Osteoblast (primary cell): Measurements from ENCODE around the gene THAP9. TPM values are rescaled to one million over a fixed set of nuclear protein-coding genes. Genes with fewer than 3 reads are reported as not detected.

Experiments used
- DNase-seq: peaks from one replicate; pipeline ENCODE4 v3.0.0; 2011; ENCODE audit warnings: low spot score, mixed read lengths; ENCODE audit not compliant: insufficient read length; ENCODE audit errors: missing footprints
- H2AFZ ChIP-seq: 2 replicates; pipeline ENCODE4 v1.6.0; 2011; ENCODE audit warnings: mild to moderate bottlenecking, low read length
- H3K27ac ChIP-seq: 2 replicates; pipeline ENCODE4 v1.5.1; 2011; ENCODE audit warnings: mild to moderate bottlenecking, low read depth, low read length, moderate library complexity
- H3K27me3 ChIP-seq: 2 replicates; pipeline ENCODE4 v1.6.0; 2012; ENCODE audit warnings: mild to moderate bottlenecking, control low read depth, inconsistent platforms, low read length, moderate library complexity; ENCODE audit not compliant: insufficient read depth
- H3K36me3 ChIP-seq: 2 replicates; pipeline ENCODE4 v1.5.1; 2011; ENCODE audit warnings: mild to moderate bottlenecking, low read length, control low read depth, moderate library complexity; ENCODE audit not compliant: insufficient read depth
- H3K4me1 ChIP-seq: 2 replicates; pipeline ENCODE4 v1.5.1; 2011; ENCODE audit warnings: mild to moderate bottlenecking, low read length, control low read depth, moderate library complexity; ENCODE audit not compliant: insufficient read depth
- H3K4me2 ChIP-seq: 2 replicates; pipeline ENCODE4 v1.6.0; 2011; ENCODE audit warnings: mild to moderate bottlenecking, low read length; ENCODE audit not compliant: insufficient read depth
- H3K4me3 ChIP-seq: fragments of 200-600 bp; sonication (generic); 3 replicates; pipeline ENCODE4 v1.5.1; 2012; ENCODE audit warnings: mild to moderate bottlenecking, low read length, inconsistent platforms; ENCODE audit not compliant: insufficient read depth
- H3K79me2 ChIP-seq: 2 replicates; pipeline ENCODE4 v1.6.0; 2012; ENCODE audit warnings: mild to moderate bottlenecking, low read length, control low read depth, inconsistent platforms; ENCODE audit not compliant: insufficient read depth
- H3K9me3 ChIP-seq: 2 replicates; pipeline ENCODE4 v1.5.1; 2011; ENCODE audit warnings: low read depth, low read length, control low read depth
- H4K20me1 ChIP-seq: 2 replicates; pipeline ENCODE4 v1.6.0; 2012; ENCODE audit warnings: mild to moderate bottlenecking, low read length, control low read depth; ENCODE audit not compliant: insufficient read depth
- CTCF ChIP-seq: IDR thresholded peaks from 2 replicates; pipeline ENCODE4 v1.5.1; 2011; ENCODE audit warnings: mild to moderate bottlenecking, low read depth, low read length, moderate library complexity; ENCODE audit errors: extremely low read depth
- total RNA-seq: library from RNA; depleted of rRNA; stranded (reverse); fragments of >200 nt; gene quantifications from 2 replicates; pipeline ENCODE4 v1.2.3, GENCODE V29; 2012

The THAP9 gene
- total RNA-seq, 1 donor, result 3.3 TPM

GRCh38 chr4:82885410-82885809, 15.1 kb upstream of the THAP9 start:
- Histone ChIP-seq H3K9me3 (no peaks in the 10 kb centered on the region), H2AFZ (no peak overlapping the region), H4K20me1 (peaks cover 74% of the 10 kb centered on the region), H3K36me3 (peaks cover 22% of the 10 kb centered on the region), H3K4me2 (peak overlapping the region; percentile 89), H3K27me3 (no peaks in the 10 kb centered on the region), H3K4me1 (peaks cover 23% of the 10 kb centered on the region), H3K4me3 (no peak overlapping the region), H3K27ac (no peak overlapping the region), H3K79me2 (peaks cover 99% of the 10 kb centered on the region)
- TF ChIP-seq CTCF, result no peak
- no peak for DNase-seq

- H3K9me3 ChIP-seq, result no peaks in the 10 kb centered on the region
- H3K4me3 ChIP-seq, result peak overlapping the region; percentile 48
- peak overlapping the region; percentile 52 for H3K27ac ChIP-seq
- peaks cover 22% of the 10 kb centered on the region for H3K4me1 ChIP-seq
- H3K27me3 ChIP-seq, result no peaks in the 10 kb centered on the region
- H2AFZ ChIP-seq, result no peak overlapping the region
- peaks cover 16% of the 10 kb centered on the region for H3K36me3 ChIP-seq
- TF ChIP-seq CTCF, result no peak
- peak overlapping the region; percentile 89 for H3K4me2 ChIP-seq
- peaks cover 95% of the 10 kb centered on the region for H3K79me2 ChIP-seq
- DNase-seq, result no peak
- H4K20me1 ChIP-seq, result peaks cover 68% of the 10 kb centered on the region
Observed at GRCh38 chr4:82886147-82886942, 14.2 kb upstream of the THAP9 start.

GRCh38 chr4:82889287-82889686, 11.2 kb upstream of the THAP9 start:
- peaks cover 46% of the 10 kb centered on the region for H4K20me1 ChIP-seq
- H2AFZ ChIP-seq, result no peak overlapping the region
- no peaks in the 10 kb centered on the region for H3K27me3 ChIP-seq
- peaks cover 8% of the 10 kb centered on the region for H3K36me3 ChIP-seq
- H3K79me2 ChIP-seq, result peaks cover 78% of the 10 kb centered on the region
- peak overlapping the region; percentile 99 for H3K27ac ChIP-seq
- H3K4me1 ChIP-seq, result peaks cover 32% of the 10 kb centered on the region
- H3K4me3 ChIP-seq, result peak overlapping the region; percentile 98
- no peak for DNase-seq
- no peak for TF ChIP-seq CTCF
- H3K4me2 ChIP-seq, result peak overlapping the region; percentile 89
- H3K9me3 ChIP-seq, result no peaks in the 10 kb centered on the region

- Histone ChIP-seq H3K36me3 (peaks cover 20% of the 10 kb centered on the region), H3K4me2 (peak overlapping the region; percentile 89), H3K4me1 (peaks cover 31% of the 10 kb centered on the region), H3K9me3 (no peaks in the 10 kb centered on the region), H4K20me1 (peaks cover 34% of the 10 kb centered on the region), H3K27ac (peak overlapping the region; percentile 99), H3K27me3 (no peaks in the 10 kb centered on the region), H2AFZ (peak overlapping the region; percentile 44), H3K4me3 (peak overlapping the region; percentile 98), H3K79me2 (peaks cover 77% of the 10 kb centered on the region)
- DNase-seq, result no peak
- TF ChIP-seq CTCF, result no peak
Observed at GRCh38 chr4:82890528-82890900, 10.0 kb upstream of the THAP9 start.
